Inflammatory macrophage treated with lipopolysaccharide for 1 hour (primary cell): ENCODE data around the gene CENPH.
A peak's percentile ranks its signal among the peaks of the same experiment; 100 is the strongest.
"Not testable (repeated sequence)": the region's sequence is repeated elsewhere in the genome, so short reads cannot be mapped to it uniquely, and the experiment has no call there.

Experiments used
- DNase-seq, 2 donors: peaks; one replicate each; pipeline ENCODE4 v3.0.0-alpha.2; 2020 to 2022

CENPH gene

DNA sequence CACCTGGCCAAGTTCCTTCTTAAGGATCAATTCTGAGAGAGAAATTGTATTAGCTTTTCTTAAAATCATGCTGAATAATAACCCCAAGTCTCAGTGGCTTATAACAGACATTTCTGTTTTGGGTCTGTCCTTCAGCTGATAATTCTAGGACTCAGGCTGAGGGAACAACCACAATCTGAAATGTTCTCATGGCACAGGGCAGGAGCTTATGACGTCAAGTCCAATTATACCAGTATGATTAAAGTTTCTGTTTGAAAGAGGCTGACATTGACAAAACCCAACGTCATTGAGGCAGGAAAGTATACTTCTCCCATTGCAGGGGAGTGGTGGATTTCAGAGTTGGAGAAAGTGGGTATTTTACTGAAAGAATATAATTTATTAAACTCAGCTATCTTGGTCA, 21.8 kb downstream of the CENPH start:
- DNase-seq, result no peak

GRCh38 chr5:69212022-69212421, 22.6 kb downstream of the CENPH start:
- DNase-seq, result no peak

- no peak for DNase-seq
These were observed 24.3 kb downstream of the CENPH start for GRCh38 chr5:69213513-69214215.

- no peak for DNase-seq
These were observed 27.7 kb downstream of the CENPH start for GRCh38 chr5:69217151-69217511.

DNA sequence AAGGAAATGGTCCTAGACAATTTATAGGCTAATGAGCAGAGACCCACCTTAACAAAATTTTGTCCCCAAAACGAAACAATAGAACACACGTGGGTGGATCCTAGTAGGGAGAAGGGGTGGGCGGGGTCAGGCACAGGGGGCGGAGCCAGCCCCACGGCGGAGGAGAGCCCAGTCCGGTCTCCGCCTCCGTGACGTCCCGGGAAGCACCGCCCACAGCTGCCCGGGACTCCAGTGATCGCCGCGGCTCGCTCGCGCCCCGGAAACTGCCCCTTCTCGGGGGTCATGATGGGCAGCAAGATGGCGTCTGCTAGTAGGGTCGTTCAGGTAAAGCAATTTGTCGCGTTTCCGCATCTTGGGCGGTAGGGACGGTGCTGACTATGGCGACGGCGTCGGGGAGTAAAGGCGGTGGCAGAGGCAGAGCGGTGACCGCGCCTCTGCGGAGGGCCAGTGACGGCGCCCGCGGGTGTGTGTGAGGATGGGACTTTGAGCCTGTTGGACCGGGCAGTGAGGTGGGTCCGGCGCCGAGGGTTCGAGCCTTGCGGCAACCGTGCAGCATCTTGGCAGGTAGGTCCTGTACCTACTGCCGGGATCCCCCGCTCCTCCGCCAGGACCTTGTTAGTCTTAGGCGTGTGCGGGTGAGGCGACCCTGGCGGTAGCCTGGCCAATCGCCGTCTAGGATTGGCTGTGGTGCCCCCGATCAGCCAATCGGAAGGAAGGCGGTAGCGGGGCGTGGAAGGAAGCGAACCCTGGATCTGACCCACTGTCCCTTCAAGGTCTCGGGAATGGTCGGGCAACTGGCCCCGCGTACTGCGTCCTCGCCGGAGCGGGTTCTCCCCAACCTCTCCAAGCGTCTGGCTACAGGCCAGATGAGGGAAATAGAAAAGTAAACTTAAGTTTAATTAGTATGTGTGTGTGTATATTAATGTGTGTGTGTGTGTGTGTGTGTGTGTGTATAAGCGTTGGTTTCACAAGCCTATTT, 28.5 kb downstream of the CENPH start:
- DNase-seq, result peak; percentile 94 to 98

DNA sequence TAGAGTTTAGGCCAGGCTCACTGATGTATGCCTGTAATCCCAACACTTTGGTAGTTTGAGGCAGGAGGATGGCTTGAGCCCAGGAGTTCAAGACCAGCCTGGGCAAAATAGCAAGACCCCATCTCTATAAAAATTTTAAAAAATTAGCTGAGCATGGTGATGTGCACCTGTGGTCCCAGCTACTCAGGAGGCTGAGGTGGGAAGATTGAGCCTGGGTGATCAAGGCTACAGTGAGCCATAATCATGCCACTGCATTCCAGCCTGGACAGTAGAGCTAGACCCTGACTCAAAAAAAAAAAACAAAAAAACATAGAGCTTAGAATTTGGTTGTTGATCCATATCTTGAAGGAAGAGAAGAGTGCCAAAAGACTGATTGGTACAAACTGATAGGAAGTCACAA, 30.6 kb downstream of the CENPH start:
- DNase-seq, result no peak

DNA sequence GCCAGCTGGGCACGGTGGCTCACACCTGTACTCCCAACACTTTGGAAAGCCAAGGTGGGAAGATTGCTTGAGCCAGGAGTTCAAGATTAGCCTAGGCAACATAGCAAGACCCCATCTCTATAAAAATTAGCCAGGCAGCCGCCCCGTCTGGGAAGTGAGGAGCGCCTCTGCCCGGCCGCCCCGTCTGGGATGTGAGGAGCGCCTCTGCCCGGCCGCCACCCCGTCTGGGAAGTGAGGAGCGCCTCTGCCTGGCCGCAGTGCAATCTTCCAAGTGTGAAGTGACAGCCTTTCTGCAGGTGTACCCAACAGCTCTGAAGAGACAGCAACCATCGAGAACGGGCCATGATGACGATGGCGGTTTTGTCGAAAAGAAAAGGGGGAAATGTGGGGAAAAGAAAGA, 31.0 kb downstream of the CENPH start:
- DNase-seq, result not testable (repeated sequence)

GRCh38 chr5:69220833-69221232, 31.4 kb downstream of the CENPH start:
- not testable (repeated sequence) for DNase-seq

GRCh38 chr5:69224520-69224919, 35.1 kb downstream of the CENPH start:
- no peak for DNase-seq

DNA sequence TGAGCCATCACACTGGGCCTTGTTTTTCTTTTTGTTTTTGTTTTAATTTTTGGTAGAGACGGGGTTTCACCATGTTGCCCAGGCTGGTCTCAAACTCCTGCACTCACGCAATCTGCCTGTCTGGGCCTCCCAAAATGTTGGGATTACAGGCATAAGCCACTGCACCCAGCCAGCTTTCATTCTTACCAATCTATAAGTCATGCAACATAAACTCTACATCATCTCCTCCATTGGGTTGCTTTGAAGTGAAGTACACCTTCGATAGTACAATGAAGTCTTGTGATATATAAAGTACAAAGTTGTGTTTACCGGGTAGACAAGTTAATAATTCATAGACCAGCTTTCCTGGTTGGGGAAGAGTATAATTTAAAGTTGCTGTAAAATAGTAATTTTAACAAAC, 36.5 kb downstream of the CENPH start:
- no peak for DNase-seq

- DNase-seq, result no peak
These were observed 40.8 kb downstream of the CENPH start for GRCh38 chr5:69230181-69230580.

GRCh38 chr5:69231281-69231680, 41.9 kb downstream of the CENPH start:
- no peak for DNase-seq

DNA sequence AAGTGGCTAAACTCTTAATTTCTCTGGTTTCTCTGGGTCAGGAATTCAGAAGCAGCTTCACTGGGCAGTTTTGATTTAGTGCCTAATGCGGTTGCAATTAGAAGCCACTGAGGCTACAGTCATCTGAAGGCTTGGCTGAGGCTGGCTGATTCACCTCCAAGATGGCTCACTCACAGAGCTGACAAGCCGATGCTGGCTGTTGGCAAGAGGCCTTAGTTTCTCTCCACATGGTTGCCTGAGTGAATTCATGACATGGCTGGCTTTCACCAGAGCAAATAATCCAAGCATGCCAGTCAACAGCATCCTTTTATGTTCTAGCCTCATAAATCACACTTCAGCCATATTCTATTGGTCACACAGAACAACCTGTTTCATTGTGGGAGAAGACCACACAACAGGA, 42.5 kb downstream of the CENPH start:
- no peak for DNase-seq

- peak; percentile 92 to 93 for DNase-seq
These were observed 45.3 kb downstream of the CENPH start, which contains the start of gene CDK7 for GRCh38 chr5:69234457-69235268. Gene CDK7, plus strand, starts transcription at chr5:69234886. Its CDS starts 90 bp downstream, at chr5:69234976.

GRCh38 chr5:69236733-69237132, 47.4 kb downstream of the CENPH start:
- not testable (repeated sequence) for DNase-seq

GRCh38 chr5:69237877-69238276, 48.5 kb downstream of the CENPH start:
- DNase-seq, result no peak

DNA sequence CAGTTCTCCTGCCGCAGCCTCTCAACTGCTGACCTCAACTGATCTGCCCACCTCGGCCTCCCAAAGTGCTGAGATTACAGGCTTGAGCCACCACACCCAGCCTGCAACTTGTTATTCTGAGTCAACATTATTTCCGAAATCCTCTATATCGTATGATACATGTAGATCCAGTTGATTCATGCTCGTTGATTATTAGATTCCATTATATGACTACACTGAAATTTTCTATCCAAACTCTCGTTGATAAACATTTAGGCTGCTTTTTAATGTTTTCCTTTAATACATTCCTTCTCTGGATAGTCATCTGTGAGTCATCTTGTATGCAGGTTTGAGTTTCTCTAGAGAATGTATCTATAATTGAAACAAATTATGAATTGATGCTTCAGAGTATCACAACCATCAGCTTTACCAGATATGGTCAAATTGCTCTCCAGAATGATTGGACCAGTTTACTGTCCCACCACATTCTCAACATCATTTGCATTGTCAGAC, 49.4 kb downstream of the CENPH start:
- no peak for DNase-seq

GRCh38 chr5:69242215-69242927, 53.0 kb downstream of the CENPH start:
- no peak for DNase-seq

- no peak for DNase-seq
These were observed 55.6 kb downstream of the CENPH start for GRCh38 chr5:69245031-69245430.

- DNase-seq, result no peak
These were observed 58.6 kb downstream of the CENPH start for GRCh38 chr5:69248019-69248418.

GRCh38 chr5:69250593-69250992, 61.2 kb downstream of the CENPH start:
- DNase-seq, result no peak

DNA sequence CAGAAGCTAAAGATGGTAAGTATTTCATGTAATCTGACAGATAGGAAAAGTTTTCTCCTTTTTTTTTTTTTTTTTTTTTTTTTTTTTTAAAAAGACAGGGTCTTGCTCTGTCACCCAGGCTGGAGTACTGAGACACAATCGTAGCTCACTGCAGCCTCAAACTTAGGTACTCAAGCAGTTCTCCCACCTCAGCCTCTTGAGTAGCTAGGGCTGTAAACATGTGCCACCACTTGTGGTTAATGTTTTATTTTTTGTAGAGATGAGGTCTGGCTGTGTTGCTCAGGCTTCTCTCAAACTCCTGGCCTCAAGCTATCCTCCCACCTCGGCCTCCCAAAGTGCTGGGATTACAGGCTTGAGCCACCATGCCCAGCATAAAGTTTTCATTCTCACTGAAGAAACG, 63.1 kb downstream of the CENPH start:
- no peak for DNase-seq
